Ovary (tissue), 3 donors: Measurements from ENCODE around the gene EXOC3.

ENCODE experiments used
- CTCF ChIP-seq, 3 donors: fragments of 450-650 bp in 2 of 3; fragments of 200-600 bp in 1 of 3; IDR thresholded peaks; one replicate each; pipeline versions ENCODE4 v1.5.1 to v1.8.0; 2016 to 2022; ENCODE audit warnings: antibody characterized with exemption in 3 of 3, mild to moderate bottlenecking in 1 of 3
- EP300 ChIP-seq: sonication (generic); formaldehyde crosslinking; IDR thresholded peaks from one replicate; pipeline ENCODE4 v1.6.1; 2017; ENCODE audit warnings: antibody characterized with exemption
- POLR2A ChIP-seq: fragments of 450-650 bp; IDR thresholded peaks from one replicate; pipeline ENCODE4 v1.6.1; 2017; ENCODE audit warnings: antibody characterized with exemption, mild to moderate bottlenecking, moderate library complexity
- donor health status: DM: no; HTN: no; CAD: no.

- TF ChIP-seq CTCF (IDR thresholded peaks at IDR 0.05) (no peak), EP300 (no peak), POLR2A (no peak)
Observed at GRCh38 chr5:421901-422300, 21.1 kb upstream of the EXOC3 start.
